CD4-positive, alpha-beta T cell treated with Interleukin-2 at 100 ng/mL for 4 hours (primary cell): ENCODE measurements around the gene PLCB3.

Experiments
- DNase-seq: peaks from one replicate; pipeline ENCODE4 v3.0.0-alpha.2; 2020; ENCODE audit warnings: low spot score

Gene PLCB3

GRCh38 chr11:64251016-64251752, at the start of gene PLCB3:
Gene PLCB3, plus strand, starts transcription at chr11:64251530. Its CDS starts 120 bp downstream, at chr11:64251650.
- DNase-seq = peak; percentile 60

- DNase-seq = no peak
Measured at GRCh38 chr11:64201543-64201942, 49.8 kb upstream of the PLCB3 start.

GRCh38 chr11:64202992-64203391, 48.3 kb upstream of the PLCB3 start:
- no peak for DNase-seq

- DNase-seq = no peak
Measured at GRCh38 chr11:64203421-64204079, 47.8 kb upstream of the PLCB3 start.

- DNase-seq = no peak
Measured at GRCh38 chr11:64204080-64204440, 47.3 kb upstream of the PLCB3 start.

GRCh38 chr11:64204464-64204989, 46.8 kb upstream of the PLCB3 start:
- DNase-seq = peak; percentile 90

- DNase-seq = peak; percentile 71
Measured at GRCh38 chr11:64206457-64207255, 44.7 kb upstream of the PLCB3 start, which contains the start of gene FERMT3. Gene FERMT3, plus strand, starts transcription at chr11:64206721. Its CDS starts 644 bp downstream, at chr11:64207365.

- DNase-seq = peak; percentile 79
Measured at GRCh38 chr11:64207256-64208085, 43.9 kb upstream of the PLCB3 start.

GRCh38 chr11:64208086-64208795, 43.1 kb upstream of the PLCB3 start:
- DNase-seq = no peak

GRCh38 chr11:64208796-64209562, 42.4 kb upstream of the PLCB3 start:
- DNase-seq = no peak

GRCh38 chr11:64209563-64209843, 41.8 kb upstream of the PLCB3 start:
- DNase-seq = no peak

GRCh38 chr11:64210301-64211020, 40.9 kb upstream of the PLCB3 start:
- no peak for DNase-seq

- no peak for DNase-seq
Measured at GRCh38 chr11:64211181-64211872, 40.0 kb upstream of the PLCB3 start.

- no peak for DNase-seq
Measured at GRCh38 chr11:64216879-64217278, 34.5 kb upstream of the PLCB3 start.

- DNase-seq = no peak
Measured at GRCh38 chr11:64218628-64219353, 32.5 kb upstream of the PLCB3 start.

GRCh38 chr11:64219354-64219684, 32.0 kb upstream of the PLCB3 start:
- no peak for DNase-seq

GRCh38 chr11:64219755-64220154, 31.6 kb upstream of the PLCB3 start:
- DNase-seq = no peak

- no peak for DNase-seq
Measured at GRCh38 chr11:64220271-64220670, 31.1 kb upstream of the PLCB3 start.

- DNase-seq = no peak
Measured at GRCh38 chr11:64220798-64221197, 30.5 kb upstream of the PLCB3 start.
